ENCODE data around the gene TTC22. TPM values are rescaled to one million over a fixed set of nuclear protein-coding genes. Genes with fewer than 3 reads are reported as not detected.

The TTC22 gene
- total RNA-seq, 4 donors from 2014 or later, result under 0.01 to 0.17 (median 0.09) TPM

DNA sequence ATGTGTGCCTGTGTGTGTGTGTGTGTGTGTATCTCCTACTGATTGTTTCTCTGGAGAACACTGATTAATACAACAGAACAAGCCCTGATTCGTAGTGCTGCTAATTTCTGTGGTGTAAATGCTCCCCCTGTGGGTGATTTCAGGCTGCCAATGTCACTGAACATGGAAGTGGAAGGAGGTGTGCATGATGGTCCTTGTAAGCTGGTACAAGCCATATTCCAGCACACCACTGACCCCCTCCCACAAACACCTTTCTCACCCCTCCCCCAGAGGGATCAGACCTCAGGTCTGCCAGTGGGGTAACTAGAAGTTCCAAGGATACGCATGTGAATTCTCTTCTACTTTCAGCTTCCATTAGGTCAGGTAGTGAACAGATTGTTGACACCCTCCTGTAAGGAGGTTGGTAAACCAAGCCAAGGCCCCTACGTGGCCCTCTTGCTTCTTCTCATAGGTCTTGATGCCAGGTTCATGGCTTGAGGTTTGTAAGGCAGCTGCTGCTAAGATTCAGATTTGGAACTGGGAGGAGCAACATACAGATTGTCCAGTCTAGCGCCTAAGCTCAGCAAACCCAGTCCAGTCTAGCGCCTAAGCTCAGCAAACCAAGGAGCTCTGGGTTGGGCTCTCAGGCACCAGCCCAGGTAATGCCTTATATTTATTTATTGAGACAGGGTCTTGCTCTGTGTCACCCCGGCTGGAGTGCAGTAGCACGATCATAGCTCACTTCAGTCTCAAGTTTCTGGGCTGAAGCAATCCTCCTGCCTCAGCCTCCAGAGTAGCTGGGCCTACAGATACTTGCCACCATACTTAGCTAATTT, 47.2 kb upstream of the TTC22 start:
- no peak overlapping the region for H3K4me3 ChIP-seq
- peaks cover 0 to 22% (median 6%) of the 10 kb centered on the region in 4 donors for H3K36me3 ChIP-seq
- H3K4me1 ChIP-seq, result peaks cover 0 to 13% (median 4%) of the 10 kb centered on the region in 4 donors
- H3K27ac ChIP-seq (replicated peaks in 1 of 4), result no peak overlapping the region
- intact Hi-C loops (cut with DNase I), result no loop called here
- H3K27me3 ChIP-seq, result no peaks in the 10 kb centered on the region
- TF ChIP-seq POLR2AphosphoS5 (IDR thresholded peaks at IDR 0.05), result no peak
- TF ChIP-seq EP300 (IDR thresholded peaks at IDR 0.05), result no peak
- TF ChIP-seq POLR2A (IDR thresholded peaks at IDR 0.05; ENCODE audit: low read depth), result no peak
- H3K9me3 ChIP-seq, result peaks cover 0 to 4% (median 0%) of the 10 kb centered on the region in 4 donors
- WGBS, result 63% methylated on average over 3 of the region's 7 CpGs
- DNase-seq (ENCODE audit: extremely low spot score), result no peak

DNA sequence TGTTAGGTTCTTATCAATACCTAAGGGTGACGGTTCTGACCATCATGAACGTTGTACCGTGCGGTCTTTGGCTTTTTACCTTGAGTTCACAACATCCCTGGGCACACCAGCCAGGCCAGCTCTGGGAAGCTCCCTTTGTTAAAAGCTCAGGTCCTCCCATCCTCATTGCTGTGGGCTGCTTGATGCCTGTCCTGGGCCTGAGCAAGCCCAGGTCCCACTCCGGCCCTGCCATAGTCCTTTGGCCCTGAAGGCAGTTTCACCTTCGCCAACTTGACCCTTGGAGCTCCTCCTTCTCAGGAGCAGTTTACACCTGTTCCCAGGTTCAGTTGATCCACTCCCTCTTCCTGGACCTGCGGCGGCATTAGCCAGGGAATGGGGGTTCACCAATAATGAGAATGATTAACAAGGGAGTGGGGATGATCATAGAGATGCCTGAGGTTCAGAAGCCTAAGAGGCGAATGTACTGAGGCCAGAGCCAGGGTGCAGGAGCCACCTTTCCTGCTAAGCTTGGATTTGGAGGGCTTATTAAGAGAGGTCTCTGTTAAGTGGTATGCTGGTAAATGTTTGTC, 45.7 kb upstream of the TTC22 start:
- peaks cover 0 to 13% (median 4%) of the 10 kb centered on the region in 4 donors for H3K4me1 ChIP-seq
- 83% methylated on average over 8 of the region's 9 CpGs for WGBS
- intact Hi-C loops (cut with DNase I), result no loop called here

GRCh38 chr1:54846301-54846700, 45.2 kb upstream of the TTC22 start:
- DNase-seq (ENCODE audit: extremely low spot score), result no peak
- intact Hi-C loops (cut with DNase I), result no loop called here
- H3K4me3 ChIP-seq, result no peak overlapping the region
- peaks cover 0 to 4% (median 0%) of the 10 kb centered on the region in 4 donors for H3K9me3 ChIP-seq
- 100% methylated on average over 3 of the region's 3 CpGs for WGBS
- TF ChIP-seq POLR2AphosphoS5 (IDR thresholded peaks at IDR 0.05), result no peak
- no peak for TF ChIP-seq POLR2A (IDR thresholded peaks at IDR 0.05; ENCODE audit: low read depth)
- no peaks in the 10 kb centered on the region for H3K27me3 ChIP-seq
- no peak overlapping the region for H3K27ac ChIP-seq (replicated peaks in 1 of 4)
- H3K36me3 ChIP-seq, result peaks cover 0 to 3% (median under 1%) of the 10 kb centered on the region in 4 donors
- H3K4me1 ChIP-seq, result peaks cover 0 to 9% (median 4%) of the 10 kb centered on the region in 4 donors

More for the DNA sequence above, 45.7 kb upstream of the TTC22 start:
- Histone ChIP-seq H3K27ac (replicated peaks in 1 of 4) (no peak overlapping the region), H3K27me3 (no peaks in the 10 kb centered on the region), H3K4me3 (no peak overlapping the region), H3K9me3 (peaks cover 0 to 4% (median 0%) of the 10 kb centered on the region in 4 donors), H3K36me3 (peaks cover 0 to 8% (median 3%) of the 10 kb centered on the region in 4 donors)
- DNase-seq (ENCODE audit: extremely low spot score), result no peak
- TF ChIP-seq CTCF (IDR thresholded peaks at IDR 0.05) (no peak), POLR2A (IDR thresholded peaks at IDR 0.05; ENCODE audit: low read depth) (no peak), POLR2AphosphoS5 (IDR thresholded peaks at IDR 0.05) (no peak), EP300 (IDR thresholded peaks at IDR 0.05) (no peak)

- peaks cover 0 to 8% (median 3%) of the 10 kb centered on the region in 4 donors for H3K4me1 ChIP-seq
- intact Hi-C loops (cut with DNase I), result no loop called here
- no peaks in the 10 kb centered on the region for H3K36me3 ChIP-seq
- TF ChIP-seq POLR2AphosphoS5 (IDR thresholded peaks at IDR 0.05) (no peak), EP300 (IDR thresholded peaks at IDR 0.05) (no peak), POLR2A (IDR thresholded peaks at IDR 0.05; ENCODE audit: low read depth) (no peak), CTCF (IDR thresholded peaks at IDR 0.05) (no peak)
- no peak overlapping the region for H3K27ac ChIP-seq (replicated peaks in 1 of 4)
- H3K4me3 ChIP-seq, result no peak overlapping the region
- 81% methylated on average over 5 of the region's 5 CpGs for WGBS
- H3K27me3 ChIP-seq, result no peaks in the 10 kb centered on the region
- peaks cover 0 to 4% (median 0%) of the 10 kb centered on the region in 4 donors for H3K9me3 ChIP-seq
- no peak for DNase-seq (ENCODE audit: extremely low spot score)
Measured at GRCh38 chr1:54845772-54846171, 44.6 kb upstream of the TTC22 start.

DNA sequence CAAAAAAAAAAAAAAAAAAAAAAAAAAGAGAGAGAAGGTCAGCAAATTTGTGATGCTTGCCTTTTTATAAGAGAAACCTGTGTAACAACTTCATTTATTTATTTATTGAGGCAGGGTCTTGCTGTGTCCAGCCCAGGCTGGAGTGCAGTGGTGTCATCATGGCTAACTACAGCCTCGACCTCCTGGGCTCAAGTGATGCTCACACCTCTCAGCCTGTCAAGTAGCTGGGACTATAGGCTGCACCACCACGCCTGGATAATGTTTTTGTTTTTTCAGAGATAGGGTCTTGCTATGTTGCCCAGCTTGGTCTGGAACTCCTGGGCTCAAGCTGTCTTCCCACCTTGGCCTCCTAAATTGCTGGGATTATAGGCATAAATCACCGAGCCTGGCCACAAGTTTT, 43.4 kb upstream of the TTC22 start:
- no peaks in the 10 kb centered on the region for H3K27me3 ChIP-seq
- intact Hi-C loops (cut with DNase I), result no loop called here
- TF ChIP-seq POLR2A (IDR thresholded peaks at IDR 0.05; ENCODE audit: low read depth) (no peak), CTCF (IDR thresholded peaks at IDR 0.05) (no peak), POLR2AphosphoS5 (IDR thresholded peaks at IDR 0.05) (no peak), EP300 (IDR thresholded peaks at IDR 0.05) (no peak)
- WGBS, result 86% methylated on average over 3 of the region's 3 CpGs
- no peak for DNase-seq (ENCODE audit: extremely low spot score)
- H3K4me3 ChIP-seq, result no peak overlapping the region
- no peak overlapping the region for H3K27ac ChIP-seq (replicated peaks in 1 of 4)
- H3K4me1 ChIP-seq, result no peaks in the 10 kb centered on the region
- H3K9me3 ChIP-seq, result peaks cover 0 to 4% (median 0%) of the 10 kb centered on the region in 4 donors
- H3K36me3 ChIP-seq, result no peaks in the 10 kb centered on the region

All from esophagus muscularis mucosa (tissue), 4 donors.